ENCODE data around the gene GNAS-AS1.

DNA sequence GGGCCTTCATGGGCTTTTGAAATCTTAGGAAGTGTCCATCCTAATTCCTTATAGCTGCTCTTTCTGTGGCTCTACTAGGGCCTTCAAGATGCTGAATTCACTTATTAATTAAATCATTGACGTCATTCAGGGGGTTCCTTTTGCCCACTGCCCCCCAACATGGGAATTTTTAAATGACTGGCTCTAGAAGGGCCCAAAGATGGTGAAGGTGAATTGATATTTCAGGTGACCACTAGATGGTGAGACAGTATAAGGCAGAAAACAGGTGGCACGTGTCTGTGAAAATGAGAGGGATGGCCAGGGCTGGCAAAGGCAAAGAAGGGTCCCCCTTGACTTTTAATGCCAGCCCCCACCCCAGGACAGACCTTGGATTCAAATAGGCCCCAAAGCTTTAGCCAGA is 13.6 kb upstream of the GNAS-AS1 start:
- TF ChIP-seq, protein P1, sequence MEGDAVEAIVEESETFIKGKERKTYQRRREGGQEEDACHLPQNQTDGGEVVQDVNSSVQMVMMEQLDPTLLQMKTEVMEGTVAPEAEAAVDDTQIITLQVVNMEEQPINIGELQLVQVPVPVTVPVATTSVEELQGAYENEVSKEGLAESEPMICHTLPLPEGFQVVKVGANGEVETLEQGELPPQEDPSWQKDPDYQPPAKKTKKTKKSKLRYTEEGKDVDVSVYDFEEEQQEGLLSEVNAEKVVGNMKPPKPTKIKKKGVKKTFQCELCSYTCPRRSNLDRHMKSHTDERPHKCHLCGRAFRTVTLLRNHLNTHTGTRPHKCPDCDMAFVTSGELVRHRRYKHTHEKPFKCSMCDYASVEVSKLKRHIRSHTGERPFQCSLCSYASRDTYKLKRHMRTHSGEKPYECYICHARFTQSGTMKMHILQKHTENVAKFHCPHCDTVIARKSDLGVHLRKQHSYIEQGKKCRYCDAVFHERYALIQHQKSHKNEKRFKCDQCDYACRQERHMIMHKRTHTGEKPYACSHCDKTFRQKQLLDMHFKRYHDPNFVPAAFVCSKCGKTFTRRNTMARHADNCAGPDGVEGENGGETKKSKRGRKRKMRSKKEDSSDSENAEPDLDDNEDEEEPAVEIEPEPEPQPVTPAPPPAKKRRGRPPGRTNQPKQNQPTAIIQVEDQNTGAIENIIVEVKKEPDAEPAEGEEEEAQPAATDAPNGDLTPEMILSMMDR (IDR thresholded peaks at IDR 0.05) = peak in 4 of 12 donors; percentile 11 to 28 (median 18)
- no peak for TF ChIP-seq POLR2A (IDR thresholded peaks at IDR 0.05)

All from heart left ventricle (tissue), 13 donors.